ENCODE results near the gene CPO.

CPO gene

GRCh38 chr2:207015901-207016300 is 76.6 kb downstream of the CPO start:
- no peak for DNase-seq (ENCODE audit: low read depth, low spot score)

Data from smooth muscle cell of the brain vasculature (primary cell).